NCI-H1417 (cell line): Measurements from ENCODE around the gene TTBK2.
"Not testable (repeated sequence)": the region's sequence is repeated elsewhere in the genome, so short reads cannot be mapped to it uniquely, and the experiment has no call there.

Experiments
- DNase-seq, 3 experiments: peaks; one replicate each; lab custom pipeline; 2025; lab: John Stamatoyannopoulos, UW

TTBK2 gene

GRCh38 chr15:42826251-42826890 lies 94.2 kb downstream of the TTBK2 start:
- no peak for DNase-seq

GRCh38 chr15:42825599-42825998 lies 95.0 kb downstream of the TTBK2 start:
- DNase-seq: no peak

- DNase-seq: no peak
These were observed 99.8 kb downstream of the TTBK2 start for GRCh38 chr15:42820811-42821210.

DNA sequence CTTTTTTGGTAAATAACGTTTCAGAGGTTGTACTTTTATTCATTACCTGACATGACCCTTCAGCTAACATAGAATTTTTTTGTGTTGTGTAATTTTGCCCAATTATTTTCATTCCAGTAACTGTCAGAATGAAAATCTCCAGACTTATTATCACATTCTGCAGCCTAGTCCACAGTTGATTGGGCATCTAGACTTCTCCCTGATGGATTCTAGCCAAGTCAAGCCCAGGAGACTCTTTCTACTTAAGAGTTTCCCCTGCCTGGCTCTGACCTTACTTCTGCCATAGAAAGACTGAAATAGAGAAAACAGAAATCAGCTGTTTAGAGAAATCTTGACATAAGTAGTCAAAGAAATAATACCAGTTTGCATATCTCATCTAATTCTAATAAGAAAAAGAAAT lies 100.8 kb downstream of the TTBK2 start:
- DNase-seq: no peak

GRCh38 chr15:42811433-42811832 lies 109.1 kb downstream of the TTBK2 start:
- DNase-seq: no peak

GRCh38 chr15:42808913-42809312 lies 111.7 kb downstream of the TTBK2 start:
- DNase-seq: peak in 1 of 3 experiments; percentile 32

GRCh38 chr15:42805266-42805665 lies 115.3 kb downstream of the TTBK2 start:
- DNase-seq: no peak

DNA sequence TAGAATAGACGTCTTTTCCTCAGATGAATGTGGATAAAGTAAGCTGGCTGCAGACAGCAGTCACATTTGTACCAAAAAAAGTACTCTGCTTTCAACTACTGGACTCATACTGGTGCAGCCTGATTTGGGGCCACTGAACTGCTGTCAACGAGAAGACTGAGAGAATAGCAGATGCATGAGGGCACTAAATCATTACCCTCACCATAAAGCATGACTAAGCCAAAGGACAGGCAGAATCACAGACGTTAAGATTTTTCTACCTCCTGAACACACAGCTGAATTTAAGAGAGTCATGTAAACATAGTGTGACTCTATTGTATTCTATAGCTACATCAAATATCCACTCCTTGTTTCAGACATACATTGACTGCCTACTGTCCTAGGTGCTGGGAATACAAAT lies 115.8 kb downstream of the TTBK2 start:
- DNase-seq: no peak

- no peak for DNase-seq
These were observed 117.1 kb downstream of the TTBK2 start for GRCh38 chr15:42803436-42803835.

DNA sequence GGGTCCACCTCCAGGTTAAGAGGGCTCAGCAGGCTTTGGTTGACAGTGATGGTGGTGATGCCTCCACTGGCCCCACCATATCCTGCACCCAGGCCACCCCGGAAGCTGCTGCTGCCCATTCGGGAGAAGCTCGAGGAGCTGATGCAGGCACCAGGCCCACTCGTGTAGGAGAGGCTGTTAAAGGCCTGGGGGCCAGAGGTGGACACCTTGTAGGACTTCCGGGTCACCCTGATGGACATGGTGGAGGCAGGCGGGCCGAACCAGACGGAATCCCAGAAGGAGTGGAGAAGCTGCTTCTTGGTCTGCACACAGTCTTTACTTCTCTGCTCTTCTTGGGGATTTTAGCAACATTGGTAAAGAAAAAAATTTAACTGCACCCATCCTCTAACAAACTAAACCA lies 118.4 kb downstream of the TTBK2 start:
- no peak for DNase-seq

GRCh38 chr15:42800731-42801474 lies 119.7 kb downstream of the TTBK2 start:
- DNase-seq: no peak

- DNase-seq: no peak
These were observed 121.8 kb downstream of the TTBK2 start for GRCh38 chr15:42798802-42799201.

GRCh38 chr15:42796955-42797782 lies 123.4 kb downstream of the TTBK2 start:
- DNase-seq: peak in 1 of 3 experiments; percentile 31

DNA sequence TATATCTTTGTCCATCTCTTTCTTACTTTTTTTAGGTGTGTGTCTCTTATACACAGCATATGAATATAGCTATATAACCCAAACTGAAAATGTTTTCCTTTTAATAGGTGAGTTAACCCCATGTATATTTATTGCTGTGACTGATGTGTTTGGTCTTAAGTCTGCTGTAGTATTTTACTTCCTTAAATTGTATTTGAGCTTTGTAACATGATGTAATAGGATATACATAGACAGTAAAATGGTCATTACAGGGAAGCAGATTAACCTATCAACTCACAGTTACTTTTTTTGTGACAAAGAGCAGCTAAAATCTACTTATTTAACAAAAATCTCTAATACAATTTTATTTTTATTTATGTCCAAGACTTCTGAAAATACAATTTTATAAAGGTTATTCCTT lies 131.9 kb downstream of the TTBK2 start:
- no peak for DNase-seq

DNA sequence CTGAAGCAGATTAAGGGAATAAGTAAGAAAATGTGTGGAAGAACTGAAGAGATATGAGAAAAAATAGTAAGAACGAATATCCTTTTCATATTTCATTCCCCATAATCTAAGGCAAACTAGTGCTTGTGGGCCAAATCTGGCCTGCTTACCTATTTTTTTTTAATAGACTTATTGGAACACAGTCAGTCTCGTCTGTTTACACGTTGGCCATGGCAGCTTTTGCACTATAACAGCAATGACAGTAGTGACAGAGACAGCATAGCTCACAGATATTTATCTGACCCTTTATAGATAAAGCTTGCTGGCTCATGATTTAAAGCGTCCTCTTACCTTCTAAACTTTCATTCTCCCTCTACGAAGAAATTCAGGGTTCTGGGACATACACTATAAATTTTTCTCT lies 133.6 kb downstream of the TTBK2 start:
- DNase-seq: no peak

GRCh38 chr15:42785569-42785968 lies 135.0 kb downstream of the TTBK2 start:
- DNase-seq: no peak

DNA sequence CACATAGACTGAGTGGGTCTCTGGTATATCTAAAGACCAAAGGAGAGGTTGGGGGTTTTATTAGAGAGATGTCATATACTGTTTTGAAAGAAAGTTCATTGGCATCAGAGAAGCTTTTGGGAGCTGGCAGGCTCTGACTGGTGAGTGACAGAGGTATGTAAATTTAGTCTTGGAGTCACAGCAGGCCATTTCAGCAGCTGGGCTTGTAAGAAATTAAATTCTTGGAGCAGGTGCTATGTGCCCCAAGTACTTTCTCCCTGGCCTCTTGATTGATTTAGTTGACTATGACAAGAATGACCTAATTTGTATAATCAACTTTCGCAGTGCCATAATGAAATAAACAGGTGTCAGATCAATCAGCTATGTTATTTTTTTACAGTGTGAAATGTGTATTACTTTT lies 135.9 kb downstream of the TTBK2 start:
- DNase-seq: peak in 1 of 3 experiments; percentile 7

GRCh38 chr15:42782716-42783115 lies 137.9 kb downstream of the TTBK2 start:
- DNase-seq: no peak

GRCh38 chr15:42775416-42775815 lies 145.2 kb downstream of the TTBK2 start:
- DNase-seq: no peak

DNA sequence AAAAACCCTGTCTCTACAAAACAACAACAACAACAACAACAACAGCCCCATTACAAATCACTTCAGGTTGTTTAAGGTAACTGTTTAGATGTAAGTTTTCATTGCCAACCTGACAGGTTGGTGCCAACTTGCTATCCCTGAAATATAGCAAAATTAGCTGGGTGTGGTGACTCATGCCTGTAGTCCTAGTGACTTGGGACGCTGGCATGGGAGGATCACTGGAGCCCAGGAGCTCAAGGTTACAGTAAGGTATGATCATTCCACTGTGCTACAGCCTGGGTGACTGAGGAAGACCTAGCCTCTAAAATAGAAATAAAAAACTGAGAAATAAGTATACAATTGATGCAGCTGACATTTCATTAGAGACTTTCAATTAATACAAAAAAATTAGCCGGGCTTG lies 147.7 kb downstream of the TTBK2 start:
- DNase-seq: no peak

DNA sequence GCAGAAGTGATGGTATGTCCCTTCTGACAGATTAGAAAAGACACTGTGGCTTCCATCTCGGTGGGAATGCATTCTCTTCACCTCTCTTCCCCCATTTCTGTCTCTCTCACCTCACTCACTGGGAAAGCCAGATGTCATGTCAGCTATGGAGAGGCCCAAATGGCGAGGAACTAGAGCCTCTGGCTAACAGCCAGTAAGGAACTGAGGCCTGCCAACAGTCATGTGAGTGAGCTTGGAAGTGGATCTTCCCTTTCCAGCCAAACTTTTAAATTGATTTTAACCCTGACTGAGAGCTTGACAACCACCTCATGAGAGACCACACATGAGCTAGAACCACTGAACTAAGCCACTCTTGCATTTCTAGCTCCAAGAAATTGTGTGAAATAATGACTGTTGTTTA lies 148.4 kb downstream of the TTBK2 start:
- DNase-seq: no peak

DNA sequence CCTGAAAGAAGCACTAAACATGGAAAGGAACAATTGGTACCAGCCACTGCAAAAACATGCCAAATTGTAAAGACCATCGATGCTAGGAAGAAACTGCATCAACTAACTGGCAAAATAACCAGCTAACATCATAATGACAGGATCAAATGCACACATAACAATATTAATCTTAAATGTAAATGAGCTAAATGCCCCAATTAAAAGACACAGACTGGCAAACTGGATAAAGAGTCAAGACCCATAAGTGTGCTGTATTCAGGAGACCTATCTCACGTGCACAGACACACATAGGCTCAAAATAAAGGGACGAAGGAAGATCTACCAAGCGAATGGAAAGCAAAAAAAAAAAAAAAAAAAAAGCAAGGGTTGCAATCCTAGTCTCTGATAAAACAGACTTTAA lies 154.5 kb downstream of the TTBK2 start:
- not testable (repeated sequence) for DNase-seq
